SW 1271 (cell line): Measurements from ENCODE around the gene JAZF1.

Experiments used
- DNase-seq, 2 experiments: peaks; one replicate each; lab custom pipeline; 2025; lab: John Stamatoyannopoulos, UW

Gene JAZF1

DNA sequence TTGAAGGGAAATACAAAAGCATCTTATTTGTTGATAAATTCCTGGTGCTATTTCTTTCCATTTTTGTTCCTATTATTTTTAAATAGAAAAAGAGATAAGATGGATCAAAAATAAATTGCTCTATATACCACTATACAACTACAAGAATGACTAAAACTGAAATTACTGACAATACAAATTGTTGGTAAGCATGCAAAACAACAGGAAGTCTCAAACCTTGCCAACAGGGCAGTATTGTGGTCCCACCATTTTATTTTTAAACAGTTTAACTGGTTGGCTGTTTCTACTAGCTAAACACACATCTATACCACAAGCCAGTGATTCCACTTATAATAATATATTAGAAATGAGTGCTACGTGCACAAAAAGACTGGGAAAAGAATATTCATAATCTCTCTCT lies 213.0 kb downstream of the JAZF1 start:
- DNase-seq, result no peak

DNA sequence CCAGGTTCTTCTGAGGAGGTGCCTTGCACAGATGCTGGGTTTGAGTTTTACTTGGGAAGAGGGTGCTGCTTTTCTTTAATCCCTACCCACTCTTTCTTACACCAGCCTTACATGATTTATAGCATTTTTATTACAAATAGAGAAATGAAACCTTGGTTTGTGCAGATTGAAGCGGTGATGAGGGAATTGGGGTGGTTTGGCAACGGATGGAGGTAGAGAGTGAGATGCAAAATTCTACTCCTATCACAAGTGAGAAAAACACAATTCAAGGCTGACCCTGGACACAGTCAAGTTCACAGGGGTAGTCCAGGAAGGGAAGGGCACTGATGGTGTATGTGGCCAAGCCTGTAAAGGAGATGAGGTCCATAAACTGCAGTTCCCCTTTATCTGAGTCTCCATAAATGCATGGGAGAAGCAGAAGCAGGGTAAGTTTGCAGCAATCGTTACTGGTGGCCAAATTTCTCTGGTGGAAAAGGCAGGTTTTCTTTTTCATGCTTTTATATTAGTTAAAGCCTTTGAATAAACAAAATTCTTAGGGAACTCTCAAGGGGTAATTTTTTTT lies 214.3 kb downstream of the JAZF1 start:
- no peak for DNase-seq

- DNase-seq, result no peak
Observed at GRCh38 chr7:27965650-27966049, 214.9 kb downstream of the JAZF1 start.

- no peak for DNase-seq
Observed at GRCh38 chr7:27964820-27965219, 215.8 kb downstream of the JAZF1 start.

DNA sequence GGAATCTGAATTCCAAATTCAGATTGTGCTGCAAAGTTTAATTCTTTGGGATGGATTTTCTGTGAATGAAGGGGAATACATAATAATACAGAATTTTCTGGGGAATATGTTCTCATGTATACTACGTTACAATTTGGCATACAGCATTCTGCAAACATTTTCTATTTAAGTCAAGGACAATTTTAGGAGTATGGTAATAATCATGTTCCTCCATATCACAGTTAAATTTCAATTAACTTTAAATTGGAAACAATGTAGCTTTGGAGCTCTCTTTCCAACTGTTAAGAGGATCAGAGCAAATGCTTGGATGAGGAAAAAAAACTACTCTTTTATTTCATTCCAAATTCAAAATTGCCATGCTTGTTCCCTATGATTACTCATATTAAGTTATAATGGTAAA lies 217.5 kb downstream of the JAZF1 start:
- no peak for DNase-seq

DNA sequence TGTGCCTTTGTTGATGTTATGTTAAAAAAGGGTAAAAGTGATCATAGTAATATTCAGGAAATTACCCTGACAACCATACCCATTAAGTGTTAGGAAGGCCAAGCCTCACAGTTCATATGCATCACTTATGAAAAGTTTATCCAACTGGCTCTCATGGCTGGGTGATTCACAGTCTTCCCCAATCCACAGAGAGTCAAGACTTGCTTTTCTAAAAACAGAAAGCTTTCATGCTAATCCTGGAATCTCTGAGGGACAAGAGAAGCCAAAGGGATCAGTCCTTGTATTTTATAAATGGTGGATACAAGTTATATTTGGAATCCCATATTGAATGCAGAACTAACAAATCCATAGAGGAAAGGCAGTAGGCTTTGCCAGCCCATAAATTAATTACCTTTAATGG lies 218.3 kb downstream of the JAZF1 start:
- no peak for DNase-seq

DNA sequence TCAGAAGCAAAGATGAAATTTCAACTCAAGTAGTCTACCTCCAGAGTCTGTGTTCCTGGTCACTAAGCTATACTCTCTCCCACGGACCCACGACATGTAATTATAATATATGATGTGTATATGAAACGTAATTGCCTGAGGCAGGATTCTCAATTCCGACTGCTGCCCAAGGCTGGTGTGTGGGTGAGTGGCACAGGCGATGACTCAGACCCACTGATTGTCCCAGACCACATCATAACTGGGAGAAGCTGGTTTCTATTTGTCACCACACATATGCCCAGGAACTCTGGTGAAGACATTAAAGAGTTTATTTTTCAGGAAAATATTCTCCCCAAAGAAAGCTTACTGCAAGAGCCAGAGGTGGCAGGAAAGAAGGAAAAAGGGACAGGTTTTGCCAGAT lies 219.3 kb downstream of the JAZF1 start:
- DNase-seq, result no peak

DNA sequence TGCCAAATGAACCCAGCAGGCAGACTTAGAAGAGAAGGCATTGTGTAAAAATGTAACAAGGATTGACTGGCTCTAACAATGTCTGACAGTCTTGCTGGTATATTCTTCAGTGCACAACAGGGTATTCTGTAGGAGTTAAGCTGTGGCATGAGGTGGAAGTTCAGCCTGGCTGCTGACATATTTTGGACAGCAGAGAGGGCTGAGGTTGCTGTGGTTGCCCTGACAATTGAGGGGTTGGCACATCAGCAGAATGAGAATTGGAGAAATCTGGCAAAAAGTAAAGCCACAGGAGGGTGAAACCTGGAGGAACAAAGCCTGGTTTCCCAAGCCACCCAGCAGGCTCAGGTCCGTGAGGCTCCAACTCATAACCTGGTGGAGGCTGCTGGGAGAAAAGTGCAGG lies 220.2 kb downstream of the JAZF1 start:
- no peak for DNase-seq

- no peak for DNase-seq
Observed at GRCh38 chr7:27958933-27959548, 221.6 kb downstream of the JAZF1 start.

DNA sequence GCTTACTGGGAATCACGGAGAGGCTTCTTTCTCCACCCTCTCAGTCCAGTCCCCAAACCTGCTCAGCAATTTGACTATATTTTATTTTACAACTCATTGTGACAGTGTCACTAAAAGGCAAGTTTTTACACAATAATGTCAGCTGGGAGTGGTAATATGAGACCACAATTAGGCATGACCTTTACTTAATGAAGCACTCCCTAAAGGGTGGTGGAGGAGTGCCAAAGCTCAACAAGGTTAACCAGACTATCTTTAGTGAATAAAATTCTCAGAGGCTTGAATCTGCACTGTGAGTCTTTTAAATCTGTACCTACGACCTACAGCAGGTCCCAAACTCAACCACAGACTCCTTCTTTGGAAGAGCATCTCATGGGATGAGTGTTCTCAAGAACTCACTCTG lies 225.0 kb downstream of the JAZF1 start:
- no peak for DNase-seq

DNA sequence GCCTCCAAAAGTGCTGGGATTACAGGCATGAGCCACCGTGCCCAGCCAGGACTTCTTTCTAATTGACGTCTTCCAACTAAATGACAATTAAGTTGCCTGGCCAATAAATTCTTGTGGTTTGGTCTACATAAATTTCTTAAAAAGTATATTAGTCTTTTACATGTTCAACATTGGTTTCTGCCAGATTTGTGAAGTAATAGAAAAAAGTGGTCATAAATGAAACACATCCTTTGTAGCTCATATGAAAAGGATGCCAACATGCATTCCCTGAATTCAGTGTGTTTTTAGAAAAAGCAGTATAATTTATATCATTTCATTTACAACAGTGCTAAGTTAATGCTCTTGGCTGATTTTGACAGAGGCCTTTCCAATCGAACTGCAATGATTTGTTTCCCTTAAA lies 225.6 kb downstream of the JAZF1 start:
- no peak for DNase-seq

GRCh38 chr7:27953777-27954176 lies 226.8 kb downstream of the JAZF1 start:
- DNase-seq, result no peak

- no peak for DNase-seq
Observed at GRCh38 chr7:27953361-27953760, 227.2 kb downstream of the JAZF1 start.

- no peak for DNase-seq
Observed at GRCh38 chr7:27952456-27953285, 227.9 kb downstream of the JAZF1 start.

- DNase-seq, result no peak
Observed at GRCh38 chr7:27950123-27950522, 230.5 kb downstream of the JAZF1 start.

DNA sequence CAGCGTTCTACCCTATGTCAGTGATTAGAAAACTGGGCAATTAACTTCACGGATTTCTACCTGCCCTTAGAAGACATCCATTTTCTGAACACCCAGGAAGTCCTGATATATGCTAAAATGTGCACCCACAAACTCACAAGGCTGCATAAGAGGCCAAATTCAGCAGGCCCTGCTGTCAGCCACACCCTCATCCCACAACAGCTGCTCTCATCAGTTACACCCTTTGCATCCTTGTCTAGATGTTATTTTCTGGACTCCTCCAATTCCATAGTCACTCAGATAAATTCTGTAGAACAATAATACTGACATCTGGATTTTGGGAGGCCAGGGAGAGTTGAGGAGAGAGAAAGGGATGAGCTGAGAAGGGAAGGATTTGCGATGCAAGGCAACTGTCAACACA lies 231.7 kb downstream of the JAZF1 start:
- DNase-seq, result no peak

DNA sequence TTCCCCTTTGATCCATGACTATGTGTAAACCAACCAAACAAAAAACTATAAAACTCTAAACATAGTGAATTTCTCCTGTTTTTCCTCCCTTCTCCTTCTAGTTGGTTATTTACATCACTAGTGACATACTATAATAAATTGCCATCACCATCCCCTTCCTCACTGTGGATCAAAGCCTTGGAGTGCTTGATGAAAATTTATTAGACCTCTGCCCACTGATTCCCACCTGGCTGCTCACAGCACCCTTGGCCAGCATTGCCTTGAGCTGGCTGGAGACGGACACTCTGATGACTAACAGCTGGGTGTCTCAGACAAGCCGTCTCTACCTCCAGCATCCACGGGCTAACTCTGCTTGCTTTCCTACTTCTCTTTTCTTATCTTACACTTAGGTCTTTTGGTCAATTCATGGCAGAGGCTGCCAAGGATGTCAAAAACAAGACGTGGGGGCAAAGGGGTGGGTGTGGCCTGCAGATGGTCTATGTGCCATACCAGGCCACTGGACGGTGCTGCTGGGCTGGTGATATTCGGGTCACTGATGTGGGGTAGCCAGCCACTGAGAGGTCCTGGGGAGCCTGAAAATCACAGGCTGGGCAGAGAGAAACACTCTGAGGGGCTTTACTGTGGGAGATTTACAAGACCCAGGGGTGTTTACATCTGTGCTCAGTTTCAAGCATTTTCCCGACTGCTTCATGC lies 232.9 kb downstream of the JAZF1 start:
- no peak for DNase-seq

DNA sequence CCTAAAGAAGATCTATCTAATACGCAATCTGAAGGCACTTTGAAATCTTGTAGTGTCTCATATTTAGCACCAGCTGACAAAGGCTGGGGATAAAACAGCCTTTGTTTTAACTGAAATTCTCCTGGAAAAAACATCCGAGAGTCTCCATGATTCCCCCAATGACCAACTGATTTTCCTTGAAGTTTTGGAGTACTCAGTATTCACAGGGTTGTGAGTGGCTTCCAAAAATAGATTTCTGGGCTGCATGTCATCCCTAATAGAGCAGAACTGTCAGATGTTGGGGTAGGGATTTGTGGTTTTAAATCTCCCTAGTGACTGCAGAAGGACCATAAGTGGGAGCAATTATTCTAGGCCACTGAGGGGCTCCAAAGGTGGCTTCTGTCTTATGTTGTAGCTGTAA lies 234.2 kb downstream of the JAZF1 start:
- DNase-seq, result no peak

DNA sequence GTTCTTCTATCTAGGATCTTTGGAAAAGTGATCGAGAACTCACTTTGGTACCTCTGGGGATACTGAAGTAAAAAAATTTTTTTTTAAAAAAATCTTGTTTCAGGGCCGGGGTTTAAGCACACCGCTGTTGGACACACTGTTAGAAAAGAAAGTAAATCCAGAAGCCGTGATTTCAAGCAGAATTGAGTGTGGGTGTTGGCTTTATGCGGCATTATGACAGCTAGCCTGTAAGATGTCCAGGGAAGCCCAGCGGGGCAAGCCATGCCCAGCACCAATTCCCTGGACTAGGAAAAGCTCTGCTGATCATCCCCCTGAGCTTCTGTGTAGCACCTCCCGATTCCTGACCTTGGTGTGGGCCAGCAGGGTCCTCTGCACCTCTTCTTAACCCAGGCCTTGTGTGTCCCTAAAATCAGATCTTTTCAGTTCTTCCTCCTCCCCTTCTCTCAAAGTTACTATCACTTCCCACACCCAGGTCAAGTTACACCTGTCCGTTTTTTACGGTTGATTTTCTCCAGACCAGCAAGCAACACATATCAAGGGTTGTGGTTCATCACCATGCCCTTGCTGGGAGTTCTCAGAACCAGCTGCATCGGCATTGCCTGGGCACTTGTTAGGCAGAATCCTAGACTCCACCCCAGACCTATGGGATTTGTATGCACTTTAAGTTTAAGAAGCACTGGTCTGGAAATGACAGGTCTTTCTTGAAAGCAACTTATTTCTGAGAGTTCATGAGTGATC lies 235.4 kb downstream of the JAZF1 start:
- DNase-seq, result no peak

- DNase-seq, result no peak
Observed at GRCh38 chr7:27944643-27945042, 236.0 kb downstream of the JAZF1 start.

DNA sequence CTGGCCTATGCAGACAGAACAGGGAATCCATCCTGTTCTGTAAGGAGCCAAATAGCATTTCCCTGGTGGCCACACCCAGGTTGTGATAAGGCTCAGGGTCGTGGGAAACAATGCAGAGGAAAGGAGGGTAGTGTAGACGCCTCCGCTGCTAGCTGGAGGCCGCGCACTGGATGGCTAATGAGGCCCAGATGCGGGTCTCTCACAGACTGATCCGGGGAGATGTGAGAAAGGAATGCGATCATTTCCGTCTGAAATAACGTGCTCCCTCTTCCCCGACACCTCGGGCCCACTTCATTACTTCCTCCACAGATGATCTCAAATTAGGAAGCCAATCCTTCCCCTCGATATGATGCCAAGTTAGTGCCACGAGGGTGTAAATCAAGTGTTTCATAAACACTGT lies 237.4 kb downstream of the JAZF1 start:
- DNase-seq, result no peak

DNA sequence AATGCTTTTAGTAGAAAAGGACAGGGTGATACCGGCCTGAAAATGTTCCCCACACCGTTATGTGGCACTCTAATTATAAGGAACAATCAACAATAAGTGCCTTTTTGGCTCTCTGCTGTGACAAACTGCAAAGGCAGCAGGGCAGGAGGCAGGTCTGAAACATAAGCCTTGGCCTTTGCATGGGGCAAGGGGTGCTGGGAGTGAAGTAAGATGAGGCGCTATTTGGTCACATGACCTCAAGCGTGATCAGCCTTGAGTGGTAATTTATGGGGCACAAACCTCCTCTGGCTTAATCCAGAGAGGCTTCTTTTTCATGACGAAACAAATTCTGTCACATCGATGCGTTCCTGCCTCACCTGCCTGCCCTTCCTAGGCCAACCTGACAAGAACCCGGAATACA lies 237.9 kb downstream of the JAZF1 start:
- no peak for DNase-seq
